ENCODE measurements around the gene TGFB2.

TGFB2 gene

GRCh38 chr1:218461351-218461750 lies 116.2 kb downstream of the TGFB2 start:
- TF ChIP-seq SPI1 (IDR thresholded peaks at IDR 0.05; ENCODE audit: borderline replicate concordance, low read depth) (no peak), REST (IDR thresholded peaks at IDR 0.05; ENCODE audit: insufficient replicate concordance, low read depth) (no peak), POLR2AphosphoS5 (IDR thresholded peaks at IDR 0.05; ENCODE audit: low read depth) (no peak), GABPA (IDR thresholded peaks at IDR 0.05; ENCODE audit: low read depth) (no peak), CTCF (IDR thresholded peaks at IDR 0.05; ENCODE audit: insufficient read depth, low read length) (no peak)
- Histone ChIP-seq H3K4me3 (replicated peaks; ENCODE audit: insufficient read depth, low read length) (no peak overlapping the region), H3K27me3 (ENCODE audit: insufficient read depth, poor library complexity, severe bottlenecking) (no peaks in the 10 kb centered on the region), H3K27ac (replicated peaks) (no peak overlapping the region)
- no peak for DNase-seq (ENCODE audit: low read depth in 1 of 2, low spot score in 1 of 2)

- Histone ChIP-seq H3K27me3 (ENCODE audit: insufficient read depth, poor library complexity, severe bottlenecking) (no peaks in the 10 kb centered on the region), H3K4me3 (replicated peaks; ENCODE audit: insufficient read depth, low read length) (no peak overlapping the region), H3K27ac (replicated peaks) (no peak overlapping the region)
- TF ChIP-seq POLR2AphosphoS5 (IDR thresholded peaks at IDR 0.05; ENCODE audit: low read depth) (no peak), GABPA (IDR thresholded peaks at IDR 0.05; ENCODE audit: low read depth) (no peak), CTCF (IDR thresholded peaks at IDR 0.05; ENCODE audit: insufficient read depth, low read length) (no peak), REST (IDR thresholded peaks at IDR 0.05; ENCODE audit: insufficient replicate concordance, low read depth) (no peak), SPI1 (IDR thresholded peaks at IDR 0.05; ENCODE audit: borderline replicate concordance, low read depth) (no peak)
- no peak for DNase-seq (ENCODE audit: low read depth in 1 of 2, low spot score in 1 of 2)
Observed at GRCh38 chr1:218462116-218462515, 117.0 kb downstream of the TGFB2 start.

GRCh38 chr1:218462587-218462986 lies 117.5 kb downstream of the TGFB2 start:
- no peak overlapping the region for H3K27ac ChIP-seq (replicated peaks)
- no peaks in the 10 kb centered on the region for H3K27me3 ChIP-seq (ENCODE audit: insufficient read depth, poor library complexity, severe bottlenecking)
- H3K4me3 ChIP-seq (replicated peaks; ENCODE audit: insufficient read depth, low read length), result no peak overlapping the region
- no peak for TF ChIP-seq POLR2AphosphoS5 (IDR thresholded peaks at IDR 0.05; ENCODE audit: low read depth)
- TF ChIP-seq CTCF (IDR thresholded peaks at IDR 0.05; ENCODE audit: insufficient read depth, low read length), result no peak
- no peak for TF ChIP-seq GABPA (IDR thresholded peaks at IDR 0.05; ENCODE audit: low read depth)
- no peak for TF ChIP-seq REST (IDR thresholded peaks at IDR 0.05; ENCODE audit: insufficient replicate concordance, low read depth)
- TF ChIP-seq SPI1 (IDR thresholded peaks at IDR 0.05; ENCODE audit: borderline replicate concordance, low read depth), result no peak
- no peak for DNase-seq (ENCODE audit: low read depth in 1 of 2, low spot score in 1 of 2)
